Mammary epithelial cell (primary cell): ENCODE measurements around the gene SLC12A6.

Experiments used
- CTCF ChIP-seq, 2 donors: IDR thresholded peaks in 1 of 2; conservative IDR thresholded peaks in 1 of 2; 2 replicates each; pipeline ENCODE4 v1.5.1; 2011 to 2012; ENCODE audit warnings: inconsistent platforms in 2 of 2, low read length in 2 of 2, mild to moderate bottlenecking in 2 of 2, control low read depth in 1 of 2, low read depth in 1 of 2; ENCODE audit not compliant: insufficient read depth in 1 of 2; ENCODE audit errors: extremely low read depth in 1 of 2
- EZH2 ChIP-seq: IDR thresholded peaks from 2 replicates; pipeline ENCODE4 v1.6.1; 2012; ENCODE audit warnings: low read length, inconsistent platforms, borderline replicate concordance

GRCh38 chr15:34325368-34325767 is 12.2 kb downstream of the SLC12A6 start:
- TF ChIP-seq CTCF (conservative IDR thresholded peaks at IDR 0.05 in 1 of 2, IDR thresholded peaks at IDR 0.05 in 1 of 2; ENCODE audit: extremely low read depth in 1 of 2, insufficient read depth in 1 of 2, low read depth in 1 of 2, low read length in 2 of 2) = no peak
- TF ChIP-seq EZH2 = no peak
